Keratinocyte (primary cell): ENCODE data around the gene KLHDC7A. TPM values are rescaled to one million over a fixed set of nuclear protein-coding genes. Genes with fewer than 3 reads are reported as not detected.

Source experiments
- DNase-seq: peaks from one replicate; pipeline ENCODE4 v3.0.0-alpha.2; 2011; ENCODE audit warnings: low read depth, missing footprints, low spot score
- FAIRE-seq: peaks from 2 replicates; lab custom pipeline; 2011; peaks lifted over from hg19 to GRCh38; lab: Jason Lieb, UNC
- H2AFZ ChIP-seq: 2 replicates; pipeline ENCODE4 v1.6.0; 2012; ENCODE audit warnings: low read length, control low read depth, inconsistent platforms; ENCODE audit not compliant: control insufficient read depth
- H3K27ac ChIP-seq: 2 replicates; pipeline ENCODE4 v1.5.1; 2011; ENCODE audit warnings: low read length; ENCODE audit not compliant: control insufficient read depth, insufficient read depth
- H3K27me3 ChIP-seq: 3 replicates; pipeline ENCODE4 v1.6.0; 2011; ENCODE audit warnings: low read length; ENCODE audit not compliant: control insufficient read depth, insufficient read depth; ENCODE audit errors: extremely low read depth
- H3K36me3 ChIP-seq, 2 experiments: 2 replicates in 1 of 2; 3 replicates in 1 of 2; pipeline ENCODE4 v1.5.1; 2011; ENCODE audit warnings: low read length in 2 of 2, mild to moderate bottlenecking in 1 of 2; ENCODE audit not compliant: control insufficient read depth in 2 of 2, insufficient read depth in 2 of 2; ENCODE audit errors: extremely low read depth in 1 of 2
- H3K4me1 ChIP-seq: 3 replicates; pipeline ENCODE4 v1.5.1; 2011; ENCODE audit warnings: low read length; ENCODE audit not compliant: control insufficient read depth, insufficient read depth; ENCODE audit errors: extremely low read depth
- H3K4me2 ChIP-seq: 3 replicates; pipeline ENCODE4 v1.6.0; 2011; ENCODE audit warnings: low read depth, low read length; ENCODE audit not compliant: control insufficient read depth, insufficient read depth; ENCODE audit errors: extremely low read depth
- H3K4me3 ChIP-seq, 3 experiments: fragments of 200-600 bp in 1 of 3; sonication (generic) in 1 of 3; 2 replicates in 2 of 3; 3 replicates in 1 of 3; pipeline ENCODE4 v1.5.1; 2011 to 2016; ENCODE audit warnings: low read length in 3 of 3, mild to moderate bottlenecking in 3 of 3, control low read depth in 2 of 3, inconsistent platforms in 1 of 3, low read depth in 1 of 3, mixed read lengths in 1 of 3, mixed run types in 1 of 3, moderate library complexity in 1 of 3; ENCODE audit not compliant: control insufficient read depth in 2 of 3, insufficient read depth in 2 of 3; ENCODE audit errors: extremely low read depth in 1 of 3
- H3K79me2 ChIP-seq: 2 replicates; pipeline ENCODE4 v1.6.0; 2012; ENCODE audit warnings: low read length; ENCODE audit not compliant: control insufficient read depth, insufficient read depth
- H3K9ac ChIP-seq: 3 replicates; pipeline ENCODE4 v1.6.0; 2011; ENCODE audit warnings: low read length; ENCODE audit not compliant: control insufficient read depth, insufficient read depth; ENCODE audit errors: extremely low read depth
- H3K9me1 ChIP-seq: 3 replicates; pipeline ENCODE4 v1.6.0; 2011; ENCODE audit warnings: low read length; ENCODE audit not compliant: control insufficient read depth, insufficient read depth; ENCODE audit errors: extremely low read depth
- H3K9me3 ChIP-seq: 2 replicates; pipeline ENCODE4 v1.5.1; 2012; ENCODE audit warnings: low read depth, low read length; ENCODE audit not compliant: control insufficient read depth
- H4K20me1 ChIP-seq: 3 replicates; pipeline ENCODE4 v1.6.0; 2011; ENCODE audit warnings: low read length; ENCODE audit not compliant: control insufficient read depth, insufficient read depth; ENCODE audit errors: extremely low read depth
- CTCF ChIP-seq, 3 experiments: IDR thresholded peaks in 1 of 3; conservative IDR thresholded peaks in 1 of 3; optimal IDR thresholded peaks in 1 of 3; 2 replicates in 2 of 3; 3 replicates in 1 of 3; pipeline versions ENCODE3 to v1.5.1; 2011; ENCODE audit warnings: low read length in 3 of 3, mild to moderate bottlenecking in 3 of 3, moderate library complexity in 2 of 3, control low read depth in 1 of 3, inconsistent platforms in 1 of 3; ENCODE audit not compliant: insufficient read depth in 2 of 3; ENCODE audit errors: extremely low read depth in 1 of 3
- EZH2 ChIP-seq: IDR thresholded peaks from one replicate; pipeline ENCODE4 v1.6.1; 2012; ENCODE audit warnings: inconsistent platforms, mild to moderate bottlenecking, low read length, moderate library complexity
- dilution Hi-C: fragments of 300-500 bp; cut with MboI; formaldehyde crosslinking; loops from one replicate; pipeline ENCODE4 v1.7.0; 2020; ENCODE audit warnings: low sequenced_read_pairs; ENCODE audit not compliant: extremely low pct_ligation_motif_present
- polyA plus RNA-seq, 5 experiments: library from polyadenylated mRNA; depleted of rRNA in 3 of 5; stranded (reverse) in 3 of 5; stranded (forward) in 1 of 5; unstranded in 1 of 5; fragments of >200 nt; gene quantifications; 1 replicate in 1 of 5; 2 replicates in 3 of 5; 3 replicates in 1 of 5; pipeline versions ENCODE4 v1.2.1 to v1.2.3, GENCODE V29; 2011 to 2012; ENCODE audit warnings: missing spikeins in 2 of 5, low read depth in 1 of 5, low replicate concordance in 1 of 5

The KLHDC7A gene
- polyA plus RNA-seq, 1 donor (not counting 4 experiments of a cell fraction or from before 2014, with no cell fraction given), result not detected

GRCh38 chr1:18475234-18475905, 5.4 kb upstream of the KLHDC7A start:
- H2AFZ ChIP-seq, result no peak overlapping the region
- TF ChIP-seq EZH2 (no peak), CTCF (optimal IDR thresholded peaks at IDR 0.05 in 1 of 3, IDR thresholded peaks at IDR 0.05 in 1 of 3, conservative IDR thresholded peaks at IDR 0.05 in 1 of 3; ENCODE audit: extremely low read depth in 1 of 3, insufficient read depth in 2 of 3, low read length in 3 of 3) (no peak)
- H3K9me1 ChIP-seq, result no peaks in the 10 kb centered on the region
- no peak overlapping the region for H3K4me2 ChIP-seq
- no peak overlapping the region for H3K9ac ChIP-seq
- H3K9me3 ChIP-seq, result no peaks in the 10 kb centered on the region
- FAIRE-seq, result no peak
- H3K36me3 ChIP-seq, result no peaks in the 10 kb centered on the region
- dilution Hi-C loops, result no loop called here
- DNase-seq, result no peak
- H3K27ac ChIP-seq, result no peak overlapping the region
- H3K4me1 ChIP-seq, result no peaks in the 10 kb centered on the region
- no peaks in the 10 kb centered on the region for H3K79me2 ChIP-seq
- H3K27me3 ChIP-seq, result no peaks in the 10 kb centered on the region
- no peak overlapping the region for H3K4me3 ChIP-seq
- H4K20me1 ChIP-seq, result no peaks in the 10 kb centered on the region

GRCh38 chr1:18479454-18479853, 1.3 kb upstream of the KLHDC7A start:
- no peaks in the 10 kb centered on the region for H4K20me1 ChIP-seq
- H3K4me3 ChIP-seq, result no peak overlapping the region
- H3K9me1 ChIP-seq, result no peaks in the 10 kb centered on the region
- no peaks in the 10 kb centered on the region for H3K27me3 ChIP-seq
- H3K36me3 ChIP-seq, result no peaks in the 10 kb centered on the region
- no peaks in the 10 kb centered on the region for H3K79me2 ChIP-seq
- no peak overlapping the region for H3K4me2 ChIP-seq
- no peak overlapping the region for H3K27ac ChIP-seq
- FAIRE-seq (no peak), DNase-seq (no peak)
- dilution Hi-C loops, result no loop called here
- H3K9ac ChIP-seq, result no peak overlapping the region
- no peak for TF ChIP-seq EZH2
- TF ChIP-seq CTCF (optimal IDR thresholded peaks at IDR 0.05 in 1 of 3, IDR thresholded peaks at IDR 0.05 in 1 of 3, conservative IDR thresholded peaks at IDR 0.05 in 1 of 3; ENCODE audit: extremely low read depth in 1 of 3, insufficient read depth in 2 of 3, low read length in 3 of 3), result no peak
- no peaks in the 10 kb centered on the region for H3K9me3 ChIP-seq
- no peaks in the 10 kb centered on the region for H3K4me1 ChIP-seq
- no peak overlapping the region for H2AFZ ChIP-seq
